ENCODE measurements around the gene AGBL4. TPM values are rescaled to one million over a fixed set of nuclear protein-coding genes. Genes with fewer than 3 reads are reported as not detected.

Gene AGBL4
- polyA plus RNA-seq, 4 donors = 0.10 to 0.16 TPM; not detected in 2

DNA sequence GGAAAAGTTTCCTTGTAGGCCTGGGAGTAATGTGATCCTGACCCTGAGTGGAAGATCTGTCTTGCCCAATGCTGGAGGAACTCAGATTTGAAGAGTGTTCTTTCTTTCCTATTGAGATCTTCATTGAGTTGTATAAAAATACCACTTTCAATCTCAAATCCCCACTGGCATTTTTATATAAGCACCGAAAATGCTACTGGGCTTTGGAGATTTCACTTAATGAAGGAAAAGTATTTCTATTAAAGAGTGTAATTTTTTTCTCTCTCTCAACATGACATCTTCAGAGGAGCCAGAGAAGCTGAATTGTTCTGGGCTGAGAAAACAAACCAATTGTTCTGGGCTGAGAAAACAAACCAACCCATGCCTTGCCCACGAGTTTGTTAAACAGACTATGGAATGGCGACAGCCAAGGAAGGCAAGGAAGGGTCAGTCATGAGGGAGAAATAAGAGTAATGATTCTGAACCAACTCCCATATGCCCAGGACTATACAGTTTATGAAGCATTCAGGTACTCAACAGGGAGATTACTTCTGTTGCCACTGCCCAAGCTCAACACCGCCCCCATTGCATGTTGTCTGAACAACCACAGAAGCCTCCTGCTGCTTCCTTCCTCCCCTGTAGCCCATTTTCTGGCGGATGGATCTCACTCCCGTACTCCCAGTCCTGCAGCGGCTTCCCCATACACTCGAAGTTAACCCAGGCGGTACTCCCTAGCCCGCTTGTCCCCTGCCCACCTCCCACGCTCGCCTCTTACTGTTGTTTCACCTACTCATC is 1350.2 kb downstream of the AGBL4 start:
- FAIRE-seq (no peak), DNase-seq (no peak)
- Histone ChIP-seq H3K4me1 (ENCODE audit: control insufficient read depth in 3 of 3, insufficient read depth in 2 of 3, low read depth in 1 of 3, low read length in 2 of 3) (peaks cover 0 to 5% (median 5%) of the 10 kb centered on the region in 3 donors), H3K27me3 (ENCODE audit: control insufficient read depth in 3 of 3, insufficient read depth in 3 of 3, low read length in 3 of 3) (no peaks in the 10 kb centered on the region), H3K9me3 (ENCODE audit: control insufficient read depth in 2 of 2, insufficient read depth in 1 of 2, low read depth in 1 of 2, low read length in 1 of 2) (no peaks in the 10 kb centered on the region), H3K27ac (ENCODE audit: low read depth in 1 of 3, low read length in 2 of 3) (no peak overlapping the region), H3K4me3 (ENCODE audit: low read depth in 1 of 3, low read length in 3 of 3) (no peak overlapping the region), H3K36me3 (ENCODE audit: control insufficient read depth in 3 of 3, insufficient read depth in 2 of 3, low read depth in 1 of 3, low read length in 3 of 3) (no peaks in the 10 kb centered on the region)
- 67 to 75% (median 69%) methylated on average over 12 of the region's 12 CpGs for WGBS, 3 donors

DNA sequence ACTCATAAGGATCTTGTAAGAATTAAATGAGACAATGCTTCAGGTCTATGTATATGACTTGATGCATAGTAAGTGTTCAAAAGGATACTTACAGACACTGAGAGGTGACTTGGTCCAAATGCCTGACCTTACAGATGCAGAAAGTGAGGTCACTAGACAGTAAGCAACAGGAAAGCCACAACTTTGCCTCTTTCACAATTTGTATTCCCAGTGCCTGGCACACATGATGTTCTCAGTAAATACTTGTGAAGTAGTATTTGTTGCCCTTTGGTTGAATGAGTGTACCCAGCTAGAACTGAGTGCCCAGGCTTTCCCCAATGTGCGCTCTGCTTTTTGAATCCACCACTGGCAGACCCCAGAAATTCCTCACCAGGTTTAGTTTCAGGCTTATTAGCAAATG is 1352.2 kb downstream of the AGBL4 start:
- Histone ChIP-seq H3K4me1 (ENCODE audit: control insufficient read depth in 3 of 3, insufficient read depth in 2 of 3, low read depth in 1 of 3, low read length in 2 of 3) (no peaks in the 10 kb centered on the region), H3K36me3 (ENCODE audit: control insufficient read depth in 3 of 3, insufficient read depth in 2 of 3, low read depth in 1 of 3, low read length in 3 of 3) (no peaks in the 10 kb centered on the region), H3K27ac (ENCODE audit: low read depth in 1 of 3, low read length in 2 of 3) (no peak overlapping the region), H3K27me3 (ENCODE audit: control insufficient read depth in 3 of 3, insufficient read depth in 3 of 3, low read length in 3 of 3) (no peaks in the 10 kb centered on the region), H3K4me3 (ENCODE audit: low read depth in 1 of 3, low read length in 3 of 3) (no peak overlapping the region), H3K9me3 (ENCODE audit: control insufficient read depth in 2 of 2, insufficient read depth in 1 of 2, low read depth in 1 of 2, low read length in 1 of 2) (no peaks in the 10 kb centered on the region)
- DNase-seq (no peak), FAIRE-seq (no peak)
- WGBS, 3 donors = 46 to 89% (median 88%) methylated on average over 1 of the region's 1 CpG

- WGBS, 3 donors = 54 to 69% (median 59%) methylated on average over 5 of the region's 5 CpGs
- Histone ChIP-seq H3K36me3 (ENCODE audit: control insufficient read depth in 3 of 3, insufficient read depth in 2 of 3, low read depth in 1 of 3, low read length in 3 of 3) (no peaks in the 10 kb centered on the region), H3K4me1 (ENCODE audit: control insufficient read depth in 3 of 3, insufficient read depth in 2 of 3, low read depth in 1 of 3, low read length in 2 of 3) (no peaks in the 10 kb centered on the region), H3K9me3 (ENCODE audit: control insufficient read depth in 2 of 2, insufficient read depth in 1 of 2, low read depth in 1 of 2, low read length in 1 of 2) (no peaks in the 10 kb centered on the region), H3K4me3 (ENCODE audit: low read depth in 1 of 3, low read length in 3 of 3) (no peak overlapping the region), H3K27ac (ENCODE audit: low read depth in 1 of 3, low read length in 2 of 3) (no peak overlapping the region), H3K27me3 (ENCODE audit: control insufficient read depth in 3 of 3, insufficient read depth in 3 of 3, low read length in 3 of 3) (no peaks in the 10 kb centered on the region)
- DNase-seq (no peak), FAIRE-seq (no peak)
These were observed 1353.3 kb downstream of the AGBL4 start for GRCh38 chr1:48670234-48671020.

DNA sequence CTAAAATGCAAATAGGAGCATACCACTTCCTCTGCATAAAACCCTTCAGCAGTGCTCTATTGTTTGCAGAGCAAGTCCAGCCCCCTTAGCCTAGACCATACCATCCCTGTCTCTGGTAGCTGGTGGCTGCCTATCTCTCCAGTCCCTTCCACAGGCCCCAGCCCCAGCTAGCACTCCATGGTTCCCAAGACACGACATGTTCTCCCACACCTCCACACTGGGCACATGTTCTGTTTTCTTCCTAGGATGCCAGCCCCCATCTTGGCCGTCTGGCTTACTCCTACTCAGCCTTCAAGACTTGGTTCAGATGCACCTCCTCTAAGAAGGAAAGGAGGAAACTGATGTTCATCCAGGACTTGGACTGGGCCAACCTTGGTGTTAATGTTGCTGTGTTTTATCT is 1355.4 kb downstream of the AGBL4 start:
- WGBS, 3 donors = 82 to 93% (median 87%) methylated on average over 2 of the region's 2 CpGs
- Histone ChIP-seq H3K4me3 (ENCODE audit: low read depth in 1 of 3, low read length in 3 of 3) (no peak overlapping the region), H3K9me3 (ENCODE audit: control insufficient read depth in 2 of 2, insufficient read depth in 1 of 2, low read depth in 1 of 2, low read length in 1 of 2) (no peaks in the 10 kb centered on the region), H3K27me3 (ENCODE audit: control insufficient read depth in 3 of 3, insufficient read depth in 3 of 3, low read length in 3 of 3) (peaks cover 0 to 3% (median 0%) of the 10 kb centered on the region in 3 donors), H3K4me1 (ENCODE audit: control insufficient read depth in 3 of 3, insufficient read depth in 2 of 3, low read depth in 1 of 3, low read length in 2 of 3) (no peaks in the 10 kb centered on the region), H3K36me3 (ENCODE audit: control insufficient read depth in 3 of 3, insufficient read depth in 2 of 3, low read depth in 1 of 3, low read length in 3 of 3) (no peaks in the 10 kb centered on the region), H3K27ac (ENCODE audit: low read depth in 1 of 3, low read length in 2 of 3) (no peak overlapping the region)
- DNase-seq = no peak
- no peak for FAIRE-seq

DNA sequence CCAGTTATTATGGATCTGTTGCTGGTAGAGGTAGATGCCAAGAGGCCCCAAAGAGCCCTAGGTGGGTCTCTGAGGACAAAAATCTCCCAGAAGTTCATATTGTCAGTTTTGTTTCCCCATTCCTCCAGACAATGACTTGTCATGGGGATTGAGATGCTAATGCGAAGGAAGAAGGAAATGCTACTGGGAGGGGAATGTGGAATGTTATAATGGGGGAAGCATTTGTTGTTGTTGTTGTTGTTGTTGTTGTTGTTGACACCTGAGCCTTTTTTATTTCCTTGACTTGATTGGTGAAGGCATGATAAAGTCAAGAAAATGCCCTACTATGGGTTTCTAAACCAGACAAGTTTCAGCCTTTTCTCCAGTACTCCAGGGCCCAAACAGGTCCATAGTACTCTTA is 1356.0 kb downstream of the AGBL4 start:
- H3K27me3 ChIP-seq (ENCODE audit: control insufficient read depth in 3 of 3, insufficient read depth in 3 of 3, low read length in 3 of 3) = peaks cover 0 to 3% (median 0%) of the 10 kb centered on the region in 3 donors
- no peaks in the 10 kb centered on the region for H3K4me1 ChIP-seq (ENCODE audit: control insufficient read depth in 3 of 3, insufficient read depth in 2 of 3, low read depth in 1 of 3, low read length in 2 of 3)
- no peak for DNase-seq
- no peaks in the 10 kb centered on the region for H3K9me3 ChIP-seq (ENCODE audit: control insufficient read depth in 2 of 2, insufficient read depth in 1 of 2, low read depth in 1 of 2, low read length in 1 of 2)
- WGBS, 3 donors = 90 to 96% (median 96%) methylated on average over 1 of the region's 1 CpG
- no peaks in the 10 kb centered on the region for H3K36me3 ChIP-seq (ENCODE audit: control insufficient read depth in 3 of 3, insufficient read depth in 2 of 3, low read depth in 1 of 3, low read length in 3 of 3)
- H3K27ac ChIP-seq (ENCODE audit: low read depth in 1 of 3, low read length in 2 of 3) = no peak overlapping the region
- FAIRE-seq = no peak
- H3K4me3 ChIP-seq (ENCODE audit: low read depth in 1 of 3, low read length in 3 of 3) = no peak overlapping the region

DNA sequence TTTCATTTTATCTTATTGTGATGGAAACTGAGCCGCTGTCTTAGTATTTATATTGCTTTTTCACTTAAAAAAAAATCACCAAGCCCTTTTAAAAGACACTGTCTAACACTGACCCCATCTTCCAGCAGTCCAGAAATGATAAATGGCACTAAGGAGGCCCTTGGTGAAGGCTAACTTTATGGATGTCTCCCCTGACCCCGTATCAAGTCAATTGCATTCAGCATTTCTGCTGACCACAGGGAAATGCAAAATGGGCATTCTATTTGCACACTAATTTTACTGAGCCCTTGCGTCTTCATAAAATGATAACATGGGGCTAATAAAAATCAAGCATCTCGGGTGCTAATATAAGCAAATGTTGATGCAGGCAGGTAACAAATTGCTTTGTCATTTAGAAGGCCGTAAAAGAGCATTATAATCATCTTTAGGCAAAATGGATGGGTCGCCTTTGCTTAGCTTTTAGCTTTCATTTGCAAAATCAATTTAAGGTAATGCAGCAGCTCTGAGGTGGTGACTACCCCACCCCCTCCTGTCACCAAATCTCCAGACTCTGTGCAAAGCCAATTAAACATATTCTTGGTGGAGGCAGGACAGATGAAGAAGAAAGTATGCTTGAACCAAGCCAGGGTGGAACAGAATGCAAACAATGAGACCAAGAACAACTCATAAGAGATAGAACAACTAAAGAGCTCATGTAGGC is 1357.9 kb downstream of the AGBL4 start:
- 59 to 81% (median 73%) methylated on average over 6 of the region's 6 CpGs for WGBS, 3 donors
- H3K27ac ChIP-seq (ENCODE audit: low read depth in 1 of 3, low read length in 2 of 3) = no peak overlapping the region
- FAIRE-seq = no peak
- DNase-seq = no peak
- no peaks in the 10 kb centered on the region for H3K36me3 ChIP-seq (ENCODE audit: control insufficient read depth in 3 of 3, insufficient read depth in 2 of 3, low read depth in 1 of 3, low read length in 3 of 3)
- H3K27me3 ChIP-seq (ENCODE audit: control insufficient read depth in 3 of 3, insufficient read depth in 3 of 3, low read length in 3 of 3) = peaks cover 0 to 5% (median 0%) of the 10 kb centered on the region in 3 donors
- no peaks in the 10 kb centered on the region for H3K9me3 ChIP-seq (ENCODE audit: control insufficient read depth in 2 of 2, insufficient read depth in 1 of 2, low read depth in 1 of 2, low read length in 1 of 2)
- no peaks in the 10 kb centered on the region for H3K4me1 ChIP-seq (ENCODE audit: control insufficient read depth in 3 of 3, insufficient read depth in 2 of 3, low read depth in 1 of 3, low read length in 2 of 3)
- no peak overlapping the region for H3K4me3 ChIP-seq (ENCODE audit: low read depth in 1 of 3, low read length in 3 of 3)

DNA sequence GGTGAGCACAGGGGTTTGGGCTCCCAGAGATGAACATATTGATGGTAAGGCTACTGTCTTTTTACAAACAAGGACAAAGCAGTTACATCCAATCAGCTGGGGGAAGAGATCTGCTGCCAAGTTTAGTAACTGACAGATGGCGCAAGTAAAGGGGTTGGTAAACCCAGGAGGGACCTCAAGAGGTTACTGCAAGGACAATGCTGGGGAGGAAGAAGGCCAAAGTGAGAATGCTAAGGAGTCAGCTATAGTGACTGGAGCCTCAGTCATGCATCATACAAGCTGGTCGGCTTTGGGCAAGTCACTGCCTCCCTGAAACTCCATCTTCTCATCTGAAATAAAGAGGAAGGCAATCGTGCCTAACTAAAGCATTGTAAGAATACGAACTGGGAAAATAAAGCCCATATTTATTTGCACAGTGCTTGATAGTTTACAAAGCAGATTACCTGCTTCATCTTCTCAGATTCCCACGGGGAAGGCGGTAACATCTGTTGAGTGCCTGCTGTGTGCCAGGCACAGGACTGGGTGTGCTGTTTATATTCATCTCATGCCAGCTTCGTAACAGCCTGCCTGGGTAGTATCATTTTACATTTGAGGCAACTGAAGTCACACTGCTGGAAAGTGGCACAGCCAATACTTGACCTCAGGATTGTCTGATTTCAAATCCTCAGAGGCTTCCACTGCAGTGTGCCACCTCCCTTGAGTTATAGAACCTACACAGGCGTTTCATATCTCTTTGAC is 1361.9 kb downstream of the AGBL4 start:
- H3K4me3 ChIP-seq (ENCODE audit: low read depth in 1 of 3, low read length in 3 of 3) = no peak overlapping the region
- FAIRE-seq (no peak), DNase-seq (no peak)
- H3K36me3 ChIP-seq (ENCODE audit: control insufficient read depth in 3 of 3, insufficient read depth in 2 of 3, low read depth in 1 of 3, low read length in 3 of 3) = no peaks in the 10 kb centered on the region
- H3K27me3 ChIP-seq (ENCODE audit: control insufficient read depth in 3 of 3, insufficient read depth in 3 of 3, low read length in 3 of 3) = peaks cover 0 to 5% (median 0%) of the 10 kb centered on the region in 3 donors
- H3K9me3 ChIP-seq (ENCODE audit: control insufficient read depth in 2 of 2, insufficient read depth in 1 of 2, low read depth in 1 of 2, low read length in 1 of 2) = no peaks in the 10 kb centered on the region
- H3K27ac ChIP-seq (ENCODE audit: low read depth in 1 of 3, low read length in 2 of 3) = no peak overlapping the region
- 47 to 74% (median 64%) methylated on average over 8 of the region's 8 CpGs for WGBS, 3 donors
- H3K4me1 ChIP-seq (ENCODE audit: control insufficient read depth in 3 of 3, insufficient read depth in 2 of 3, low read depth in 1 of 3, low read length in 2 of 3) = no peaks in the 10 kb centered on the region

- no peak for FAIRE-seq
- H3K4me3 ChIP-seq (ENCODE audit: low read depth in 1 of 3, low read length in 3 of 3) = no peak overlapping the region
- DNase-seq = no peak
- peaks cover 0 to 5% (median 0%) of the 10 kb centered on the region in 3 donors for H3K27me3 ChIP-seq (ENCODE audit: control insufficient read depth in 3 of 3, insufficient read depth in 3 of 3, low read length in 3 of 3)
- H3K36me3 ChIP-seq (ENCODE audit: control insufficient read depth in 3 of 3, insufficient read depth in 2 of 3, low read depth in 1 of 3, low read length in 3 of 3) = no peaks in the 10 kb centered on the region
- 70 to 84% (median 79%) methylated on average over 6 of the region's 6 CpGs for WGBS, 3 donors
- no peaks in the 10 kb centered on the region for H3K4me1 ChIP-seq (ENCODE audit: control insufficient read depth in 3 of 3, insufficient read depth in 2 of 3, low read depth in 1 of 3, low read length in 2 of 3)
- H3K9me3 ChIP-seq (ENCODE audit: control insufficient read depth in 2 of 2, insufficient read depth in 1 of 2, low read depth in 1 of 2, low read length in 1 of 2) = no peaks in the 10 kb centered on the region
- H3K27ac ChIP-seq (ENCODE audit: low read depth in 1 of 3, low read length in 2 of 3) = no peak overlapping the region
These were observed 1364.0 kb downstream of the AGBL4 start for GRCh38 chr1:48659801-48660200.
